A549 (cell line): ENCODE results near the gene RABL2B. TPM values are rescaled to one million over a fixed set of nuclear protein-coding genes. Genes with fewer than 3 reads are reported as not detected.
"Not testable (repeated sequence)": the region's sequence is repeated elsewhere in the genome, so short reads cannot be mapped to it uniquely, and the experiment has no call there.

Experiments used
- ATAC-seq, 2 experiments: fragments of 200-7000 bp in 1 of 2; fragments of >200 bp in 1 of 2; cut with Nextera tagmentation in 1 of 2; cut with Tn5 transposase in 1 of 2; 3 replicates each; pipeline versions ENCODE4 v1.8.0 to v1.9.1; 2018 to 2020; ENCODE audit warnings: mild to moderate bottlenecking in 1 of 2, moderate library complexity in 1 of 2
- CTCF ChIA-PET: fragments of 300-600 bp; sonication (Branson Sonifier 250); formaldehyde crosslinking; extraction: SDS; loops from one replicate; lab custom pipeline; 2021; ENCODE audit warnings: antibody characterized with exemption, inconsistent platforms; lab: Yijun Ruan, JAX
- POLR2A ChIA-PET: fragments of 350-600 bp; formaldehyde crosslinking; extraction: SDS; loops from one replicate; lab custom pipeline; 2021; ENCODE audit warnings: antibody characterized with exemption, inconsistent platforms; lab: Yijun Ruan, JAX
- DNase-seq, 2 experiments: peaks; one replicate each; pipeline versions ENCODE4 v3.0.0 to v3.0.0-alpha.2; 2011 to 2016; ENCODE audit warnings: low read depth in 1 of 2, low spot score in 1 of 2
- FAIRE-seq: peaks from 2 replicates; lab custom pipeline; 2011; peaks lifted over from hg19 to GRCh38; lab: Jason Lieb, UNC
- H3K27ac ChIP-seq, 2 experiments: fragments of >200 bp; sonication (Bioruptor Twin); formaldehyde crosslinking; 3 replicates each; pipeline ENCODE4 v1.5.1; 2016 to 2017
- H3K4me1 ChIP-seq: fragments of >200 bp; sonication (Bioruptor Twin); formaldehyde crosslinking; 3 replicates; pipeline ENCODE4 v1.6.1; 2016
- H3K4me2 ChIP-seq: fragments of >200 bp; sonication (Bioruptor Twin); formaldehyde crosslinking; 3 replicates; pipeline ENCODE4 v1.6.1; 2016
- H3K4me3 ChIP-seq: fragments of >200 bp; sonication (Bioruptor Twin); formaldehyde crosslinking; 3 replicates; pipeline ENCODE4 v1.5.1; 2016
- H3K9me3 ChIP-seq: fragments of >200 bp; sonication (Bioruptor Twin); formaldehyde crosslinking; 3 replicates; pipeline ENCODE4 v1.6.1; 2016
- FOSL2 ChIP-seq, 2 experiments: fragments of 450-650 bp in 1 of 2; fragments of >200 bp in 1 of 2; sonication (Bioruptor Twin) in 1 of 2; formaldehyde crosslinking; IDR thresholded peaks; 2 replicates each; pipeline versions ENCODE4 v1.5.0 to v1.6.1; 2016 to 2020; ENCODE audit warnings: mild to moderate bottlenecking in 1 of 2, moderate library complexity in 1 of 2
- RAD21 ChIP-seq, 2 experiments: fragments of >200 bp in 1 of 2; sonication (Bioruptor Twin) in 1 of 2; formaldehyde crosslinking in 1 of 2; IDR thresholded peaks in 1 of 2; conservative IDR thresholded peaks in 1 of 2; 2 replicates in 1 of 2; 3 replicates in 1 of 2; pipeline ENCODE4 v1.6.1; 2012 to 2018; ENCODE audit warnings: inconsistent platforms in 1 of 2
- WGBS: methylation state at CpG from one replicate; pipeline ENCODE4 v1.1.6; 2017; ENCODE audit errors: missing lambda C conversion rate; 5-methylcytosine and 5-hydroxymethylcytosine counted together
- polyA plus RNA-seq, 4 experiments: library from polyadenylated mRNA; depleted of rRNA in 3 of 4; stranded (reverse); fragments of >200 nt; fragmentation: RNase III in 1 of 4; extraction: RNeasy Plus Mini Kit Qiagen cat#74134 plus additional on column Dnase treatment in 1 of 4; gene quantifications; 2 replicates in 3 of 4; 3 replicates in 1 of 4; pipeline ENCODE4 v1.2.3, GENCODE V29; 2011 to 2017
- TF ChIP-seq, protein P1 (sequence below): fragments of >200 bp; sonication (Bioruptor Twin); formaldehyde crosslinking; IDR thresholded peaks from 3 replicates; pipeline ENCODE4 v1.5.1; 2016
- TF ChIP-seq, protein P2 (sequence below): IDR thresholded peaks from 2 replicates; pipeline ENCODE4 v1.6.1; 2012

RABL2B gene
- polyA plus RNA-seq, 2 of the 4 experiments (the other 2 are of a cell fraction), result 22.1 to 32.6 TPM

- FAIRE-seq, H3K9me3 ChIP-seq, H3K27ac ChIP-seq, H3K4me2 ChIP-seq, POLR2A ChIA-PET, H3K4me1 ChIP-seq, H3K4me3 ChIP-seq: not testable (repeated sequence)
- DNase-seq (peak; percentile 31 to 79), ATAC-seq (peak; percentile 80 to 99)
- 13% methylated on average over 8 of the region's 12 CpGs for WGBS
- TF ChIP-seq, protein P1, sequence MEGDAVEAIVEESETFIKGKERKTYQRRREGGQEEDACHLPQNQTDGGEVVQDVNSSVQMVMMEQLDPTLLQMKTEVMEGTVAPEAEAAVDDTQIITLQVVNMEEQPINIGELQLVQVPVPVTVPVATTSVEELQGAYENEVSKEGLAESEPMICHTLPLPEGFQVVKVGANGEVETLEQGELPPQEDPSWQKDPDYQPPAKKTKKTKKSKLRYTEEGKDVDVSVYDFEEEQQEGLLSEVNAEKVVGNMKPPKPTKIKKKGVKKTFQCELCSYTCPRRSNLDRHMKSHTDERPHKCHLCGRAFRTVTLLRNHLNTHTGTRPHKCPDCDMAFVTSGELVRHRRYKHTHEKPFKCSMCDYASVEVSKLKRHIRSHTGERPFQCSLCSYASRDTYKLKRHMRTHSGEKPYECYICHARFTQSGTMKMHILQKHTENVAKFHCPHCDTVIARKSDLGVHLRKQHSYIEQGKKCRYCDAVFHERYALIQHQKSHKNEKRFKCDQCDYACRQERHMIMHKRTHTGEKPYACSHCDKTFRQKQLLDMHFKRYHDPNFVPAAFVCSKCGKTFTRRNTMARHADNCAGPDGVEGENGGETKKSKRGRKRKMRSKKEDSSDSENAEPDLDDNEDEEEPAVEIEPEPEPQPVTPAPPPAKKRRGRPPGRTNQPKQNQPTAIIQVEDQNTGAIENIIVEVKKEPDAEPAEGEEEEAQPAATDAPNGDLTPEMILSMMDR, result peak; percentile 34
- CTCF ChIA-PET, result interaction anchor here (0.7 kb wide), 1 partner anchor 48 kb away, joined by 4 read pairs; no protein-coding TSS in a partner anchor
Observed at GRCh38 chr22:50775132-50775531, 8.3 kb downstream of the RABL2B start.

- ATAC-seq, DNase-seq, H3K27ac ChIP-seq, FAIRE-seq, H3K9me3 ChIP-seq, H3K4me2 ChIP-seq, CTCF ChIA-PET, H3K4me1 ChIP-seq, POLR2A ChIA-PET, H3K4me3 ChIP-seq: not testable (repeated sequence)
- 58% methylated on average over 3 of the region's 3 CpGs for WGBS
Observed at GRCh38 chr22:50764288-50764687, 19.1 kb downstream of the RABL2B start.

- CTCF ChIA-PET, result interaction anchor here (0.6 kb wide), 1 partner anchor 141 kb away, joined by 5 read pairs; no protein-coding TSS in a partner anchor
- POLR2A ChIA-PET, H3K4me3 ChIP-seq, FAIRE-seq, H3K4me2 ChIP-seq, DNase-seq, H3K4me1 ChIP-seq, ATAC-seq, H3K27ac ChIP-seq, H3K9me3 ChIP-seq: not testable (repeated sequence)
- WGBS, result 83% methylated on average over 2 of the region's 2 CpGs
Observed at GRCh38 chr22:50761829-50762228, 21.6 kb downstream of the RABL2B start.

- POLR2A ChIA-PET; H3K4me3 ChIP-seq; H3K4me1 ChIP-seq; H3K9me3 ChIP-seq; H3K27ac ChIP-seq; FAIRE-seq; H3K4me2 ChIP-seq; TF ChIP-seq FOSL2 (IDR thresholded peaks at IDR 0.05): not testable (repeated sequence)
- peak; percentile 84 for TF ChIP-seq FOSL2 (CRISPR knock-in tag; IDR thresholded peaks at IDR 0.05)
- CTCF ChIA-PET, result interaction anchor here (1.0 kb wide), 1 partner anchor 28 kb away, joined by 5 read pairs; no protein-coding TSS in a partner anchor
- 6% methylated on average over 9 of the region's 10 CpGs for WGBS
- ATAC-seq (0 out of 6 replicates have a peak, but pooled peaks of 1 of the 2 experiments have one; percentile 47), DNase-seq (peak in 1 of 2 experiments; percentile 56)
Observed at GRCh38 chr22:50759597-50760341, 23.7 kb downstream of the RABL2B start.

GRCh38 chr22:50756949-50757491 is 26.4 kb downstream of the RABL2B start:
- 4% methylated on average over 12 of the region's 24 CpGs for WGBS
- ATAC-seq, POLR2A ChIA-PET, H3K4me1 ChIP-seq, H3K9me3 ChIP-seq, FAIRE-seq, CTCF ChIA-PET: not testable (repeated sequence)
- DNase-seq, result peak in 1 of 2 experiments; percentile 54
- H3K4me2 ChIP-seq, result peak overlapping the region; percentile 74
- H3K27ac ChIP-seq, result peak overlapping the region; percentile 26 to 73
- peak overlapping the region; percentile 35 for H3K4me3 ChIP-seq
- TF ChIP-seq, protein P2, sequence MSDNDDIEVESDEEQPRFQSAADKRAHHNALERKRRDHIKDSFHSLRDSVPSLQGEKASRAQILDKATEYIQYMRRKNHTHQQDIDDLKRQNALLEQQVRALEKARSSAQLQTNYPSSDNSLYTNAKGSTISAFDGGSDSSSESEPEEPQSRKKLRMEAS, result peak; percentile 56
- TF ChIP-seq, protein P1, result peak; percentile 34
- 0 out of 5 replicates have a peak, but pooled peaks of 1 of the 2 experiments have one; percentile 6 for TF ChIP-seq RAD21 (conservative IDR thresholded peaks at IDR 0.05 in 1 of 2, IDR thresholded peaks at IDR 0.05 in 1 of 2)
- TF ChIP-seq, all 56 proteins: peak for 3; not testable (repeated sequence) for 53

DNA sequence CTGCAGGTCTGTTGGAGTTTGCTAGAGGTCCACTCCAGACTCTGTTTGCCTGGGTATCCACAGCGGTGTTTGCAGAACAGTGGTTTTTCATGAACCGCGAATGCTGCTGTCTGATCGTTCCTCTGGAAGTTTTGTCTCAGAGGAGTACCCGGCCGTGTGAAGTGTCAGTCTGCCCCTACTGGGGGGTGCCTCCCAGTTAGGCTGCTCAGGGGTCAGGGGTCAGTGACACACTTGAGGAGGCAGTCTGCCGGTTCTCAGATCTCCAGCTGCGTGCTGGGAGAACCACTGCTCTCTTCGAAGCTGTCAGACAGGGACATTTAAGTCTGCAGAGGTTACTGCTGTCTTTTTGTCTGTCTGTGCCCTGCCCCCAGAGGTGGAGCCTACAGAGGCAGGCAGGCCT is 27.0 kb downstream of the RABL2B start:
- H3K9me3 ChIP-seq, H3K4me3 ChIP-seq, H3K27ac ChIP-seq, DNase-seq, FAIRE-seq, H3K4me1 ChIP-seq, ATAC-seq, CTCF ChIA-PET, POLR2A ChIA-PET: not testable (repeated sequence)
- WGBS, result no CpG with 5 or more reads among the region's 9 CpGs
- H3K4me2 ChIP-seq, result peak overlapping the region; percentile 74; the same call in 1 of the 3 replicates

DNA sequence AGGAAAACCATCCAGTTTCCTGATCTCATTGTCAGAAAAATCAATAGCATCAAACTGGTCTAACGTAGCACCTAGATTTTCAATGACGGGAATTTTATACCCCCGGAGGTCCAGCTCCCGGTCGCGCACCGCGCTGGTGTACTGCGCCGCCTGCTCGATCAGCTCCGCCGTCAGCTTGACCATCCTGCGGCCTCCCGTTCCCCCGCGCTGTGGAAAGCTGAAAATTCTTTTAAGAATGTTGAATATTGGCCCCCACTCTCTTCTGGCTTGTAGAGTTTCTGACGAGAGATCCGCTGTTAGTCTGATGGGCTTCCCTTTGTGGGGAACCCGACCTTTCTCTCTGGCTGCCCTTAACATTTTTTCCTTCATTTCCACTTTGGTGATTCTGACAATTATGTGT is 28.2 kb downstream of the RABL2B start:
- H3K27ac ChIP-seq, CTCF ChIA-PET, H3K4me2 ChIP-seq, H3K9me3 ChIP-seq, FAIRE-seq, POLR2A ChIA-PET, DNase-seq, ATAC-seq, H3K4me3 ChIP-seq, H3K4me1 ChIP-seq: not testable (repeated sequence)
- WGBS, result 95% methylated on average over 20 of the region's 20 CpGs
